ACC112 (cell line): ENCODE results near the gene CPXM2.

Experiments used
- H2AFZ ChIP-seq: fragments of 200-600 bp; sonication (generic); one replicate; pipeline ENCODE4 v1.6.0; 2017; ENCODE audit warnings: antibody characterized with exemption, low read length; ENCODE audit not compliant: unreplicated experiment
- H3K27ac ChIP-seq: fragments of 200-600 bp; sonication (generic); 2 replicates; pipeline ENCODE4 v1.5.1; 2014; ENCODE audit warnings: low read depth, mild to moderate bottlenecking, antibody characterized with exemption, low read length, moderate library complexity
- H3K27me3 ChIP-seq: fragments of 200-600 bp; sonication (generic); 2 replicates; pipeline ENCODE4 v1.6.1; 2014; ENCODE audit warnings: mild to moderate bottlenecking, antibody characterized with exemption, low read length, moderate library complexity, mixed read lengths; ENCODE audit not compliant: insufficient read depth
- H3K36me3 ChIP-seq: fragments of 200-600 bp; sonication (generic); 2 replicates; pipeline ENCODE4 v1.6.1; 2016; ENCODE audit warnings: mild to moderate bottlenecking, antibody characterized with exemption, low read length, moderate library complexity, mixed read lengths; ENCODE audit not compliant: insufficient read depth
- H3K4me1 ChIP-seq: fragments of 200-600 bp; sonication (generic); one replicate; pipeline ENCODE4 v1.6.1; 2016; ENCODE audit warnings: low read length, mixed read lengths; ENCODE audit not compliant: insufficient read depth, unreplicated experiment, control insufficient read depth
- H3K4me3 ChIP-seq: fragments of 200-600 bp; sonication (generic); 2 replicates; pipeline ENCODE4 v1.5.1; 2014; ENCODE audit warnings: mild to moderate bottlenecking, low read depth, low read length
- H3K79me2 ChIP-seq: fragments of 200-600 bp; sonication (generic); one replicate; pipeline ENCODE4 v1.6.0; 2016; ENCODE audit warnings: low read length; ENCODE audit not compliant: control insufficient read depth, unreplicated experiment, insufficient read depth

The CPXM2 gene

DNA sequence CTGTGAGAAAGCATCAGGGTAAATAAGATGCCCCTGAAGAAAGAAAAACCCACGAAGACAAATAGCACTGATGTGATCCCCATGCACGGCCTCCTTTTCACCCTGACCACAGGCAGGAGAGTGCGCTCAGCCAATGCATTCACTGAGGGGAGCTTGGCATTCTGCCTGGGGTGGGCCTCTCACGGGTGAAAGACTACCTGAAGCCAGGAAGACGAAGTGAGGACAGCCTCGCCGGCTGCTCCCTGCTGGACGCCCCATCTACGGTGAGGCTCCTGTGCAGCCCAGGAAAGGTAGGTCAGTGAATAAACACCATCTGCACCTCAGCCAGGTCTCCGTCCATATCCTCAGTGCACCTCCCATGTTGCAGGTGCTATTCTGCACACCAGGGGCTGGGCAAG is 32.0 kb downstream of the CPXM2 start:
- no peak overlapping the region for H3K27ac ChIP-seq
- H3K4me3 ChIP-seq: no peak overlapping the region
- no peak overlapping the region for H2AFZ ChIP-seq
- no peaks in the 10 kb centered on the region for H3K4me1 ChIP-seq
- no peaks in the 10 kb centered on the region for H3K79me2 ChIP-seq
- no peaks in the 10 kb centered on the region for H3K36me3 ChIP-seq
- H3K27me3 ChIP-seq: no peaks in the 10 kb centered on the region

DNA sequence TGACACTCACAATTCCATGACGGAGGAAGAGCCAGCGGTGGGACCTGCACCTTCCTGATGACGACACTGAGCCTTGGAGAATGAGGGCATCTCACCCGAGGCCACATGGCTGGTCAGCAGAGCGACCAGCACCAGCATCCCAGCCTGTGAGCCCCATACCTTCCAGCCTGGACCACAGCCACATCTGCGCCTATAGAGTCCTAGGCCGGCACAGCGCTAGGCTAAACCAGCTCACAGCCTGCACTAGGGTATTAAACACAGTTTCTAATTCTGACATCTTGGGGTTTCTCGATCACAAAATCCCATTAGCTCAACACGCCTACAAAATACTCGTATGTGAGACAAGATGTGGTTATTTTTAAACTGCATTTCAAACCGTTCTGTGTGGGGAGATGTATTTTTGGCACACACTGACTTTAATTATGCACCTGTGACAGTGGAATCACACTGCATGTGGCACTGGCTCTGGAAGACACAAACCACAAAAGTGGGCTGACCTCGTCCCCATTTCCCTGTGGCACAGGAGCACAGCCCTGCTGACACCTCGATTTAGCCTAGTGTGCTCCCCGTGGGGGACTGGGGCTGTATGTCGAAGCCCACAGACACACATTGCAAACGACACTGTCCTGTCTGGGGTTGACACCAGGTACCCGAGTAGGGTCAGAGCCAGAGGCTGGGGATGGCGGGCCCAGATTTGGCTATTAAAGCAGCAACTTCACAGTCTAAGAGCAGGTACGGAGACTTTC is 32.5 kb downstream of the CPXM2 start:
- no peaks in the 10 kb centered on the region for H3K79me2 ChIP-seq
- H3K27me3 ChIP-seq: no peaks in the 10 kb centered on the region
- no peak overlapping the region for H3K4me3 ChIP-seq
- no peaks in the 10 kb centered on the region for H3K36me3 ChIP-seq
- H3K4me1 ChIP-seq: no peaks in the 10 kb centered on the region
- H3K27ac ChIP-seq: no peak overlapping the region
- no peak overlapping the region for H2AFZ ChIP-seq

DNA sequence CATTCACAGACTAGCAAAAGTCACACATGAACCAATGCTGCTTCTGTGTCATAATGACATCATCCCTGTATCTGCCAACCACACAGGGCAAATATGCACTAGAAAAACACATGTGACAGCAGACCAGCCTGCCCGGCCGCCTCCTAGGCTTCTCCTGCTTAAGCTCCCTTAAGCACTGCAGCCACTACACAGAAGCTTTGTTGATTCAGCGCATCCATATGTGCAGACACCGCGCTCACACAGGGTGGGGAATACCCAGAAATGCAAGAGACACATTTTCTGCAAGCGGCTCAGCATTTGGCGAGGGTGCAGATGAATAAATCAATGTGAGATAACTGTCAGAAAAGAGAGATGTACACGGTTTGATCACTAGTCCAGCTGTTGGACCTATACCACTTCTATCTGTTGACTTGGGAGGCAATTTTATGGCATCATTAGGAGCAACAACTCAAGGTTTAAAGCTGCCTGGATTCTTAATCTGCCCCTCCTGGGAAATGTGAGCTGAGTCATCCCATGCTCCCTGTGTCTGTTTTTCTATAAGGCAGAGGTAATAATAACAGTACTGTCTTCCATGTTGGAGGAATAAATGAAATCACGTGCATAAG is 33.4 kb downstream of the CPXM2 start:
- Histone ChIP-seq H3K27ac (no peak overlapping the region), H3K4me1 (no peaks in the 10 kb centered on the region), H2AFZ (no peak overlapping the region), H3K36me3 (no peaks in the 10 kb centered on the region), H3K79me2 (no peaks in the 10 kb centered on the region), H3K4me3 (no peak overlapping the region), H3K27me3 (no peaks in the 10 kb centered on the region)

DNA sequence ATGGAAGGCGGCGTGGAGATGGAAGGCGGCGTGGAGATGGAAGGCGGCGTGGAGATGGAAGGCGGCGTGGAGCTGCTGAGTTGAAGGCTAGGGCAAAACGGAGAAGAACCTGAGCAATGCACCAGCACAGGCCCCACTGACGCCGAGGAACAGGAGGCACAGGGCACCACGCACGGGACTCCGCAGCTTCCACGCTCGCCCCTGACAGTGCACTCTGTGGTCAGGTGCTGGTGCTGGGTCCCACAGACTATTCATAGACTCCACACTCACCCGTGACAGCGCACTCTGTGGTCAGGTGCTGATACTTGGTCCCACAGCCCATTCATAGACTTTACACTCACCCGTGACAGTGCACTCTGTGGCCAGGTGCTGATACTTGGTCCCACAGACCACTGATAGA is 34.0 kb downstream of the CPXM2 start:
- no peaks in the 10 kb centered on the region for H3K36me3 ChIP-seq
- H2AFZ ChIP-seq: no peak overlapping the region
- H3K4me3 ChIP-seq: no peak overlapping the region
- no peak overlapping the region for H3K27ac ChIP-seq
- H3K4me1 ChIP-seq: no peaks in the 10 kb centered on the region
- H3K27me3 ChIP-seq: no peaks in the 10 kb centered on the region
- no peaks in the 10 kb centered on the region for H3K79me2 ChIP-seq

DNA sequence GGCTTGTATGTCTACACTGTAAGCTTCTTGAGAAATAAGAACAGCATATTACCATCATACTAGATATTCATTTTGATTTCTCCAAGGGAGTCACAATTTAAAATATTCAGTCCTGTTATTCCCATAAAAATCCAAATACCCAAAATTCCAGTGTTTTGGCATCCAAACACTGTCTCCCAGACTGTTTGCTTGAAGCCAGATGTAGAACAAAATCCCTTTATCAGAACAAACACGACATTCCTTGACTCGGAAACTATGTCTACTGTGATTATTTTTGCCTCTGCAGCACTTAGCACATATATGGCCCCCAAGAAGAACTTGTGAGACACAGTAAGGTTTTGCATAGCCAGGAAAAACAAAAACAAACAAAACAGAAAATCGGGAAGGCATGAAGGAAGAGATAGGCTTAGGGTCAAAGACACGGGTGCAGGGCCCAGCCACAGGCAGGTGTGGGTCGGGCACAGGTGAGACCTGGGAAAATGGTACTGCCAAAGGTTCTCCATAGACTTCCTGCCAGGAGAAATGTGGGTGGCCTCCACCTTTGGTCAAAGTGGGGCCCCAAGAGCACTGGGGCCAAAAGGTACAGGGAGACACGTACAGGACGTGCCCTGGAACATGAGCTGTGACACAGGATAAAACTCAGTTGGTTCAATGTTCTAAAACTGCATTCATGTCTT is 36.5 kb downstream of the CPXM2 start:
- no peaks in the 10 kb centered on the region for H3K4me1 ChIP-seq
- H3K27me3 ChIP-seq: no peaks in the 10 kb centered on the region
- H3K79me2 ChIP-seq: no peaks in the 10 kb centered on the region
- no peaks in the 10 kb centered on the region for H3K36me3 ChIP-seq
- no peak overlapping the region for H2AFZ ChIP-seq
- H3K27ac ChIP-seq: no peak overlapping the region
- H3K4me3 ChIP-seq: no peak overlapping the region

DNA sequence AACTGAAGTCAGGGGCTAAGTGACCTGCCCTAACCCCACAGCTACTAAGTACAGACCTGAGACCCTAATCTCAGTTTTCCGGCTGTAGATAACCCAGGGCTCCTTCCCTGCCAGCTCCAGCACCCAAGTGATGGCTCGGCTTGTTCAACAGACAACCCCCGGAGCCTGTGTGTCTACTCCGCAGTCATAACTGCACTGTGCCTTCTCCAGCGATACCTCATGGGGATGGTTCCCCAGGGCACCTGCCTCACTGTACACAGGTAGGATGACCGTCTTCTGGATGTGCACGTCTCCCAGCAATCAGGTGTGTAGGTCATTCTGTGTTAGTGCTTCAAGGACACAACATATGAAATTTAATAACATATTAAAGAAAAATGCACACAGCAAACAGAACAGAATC is 37.1 kb downstream of the CPXM2 start:
- Histone ChIP-seq H3K27me3 (no peaks in the 10 kb centered on the region), H2AFZ (no peak overlapping the region), H3K4me3 (no peak overlapping the region), H3K36me3 (no peaks in the 10 kb centered on the region), H3K27ac (no peak overlapping the region), H3K79me2 (no peaks in the 10 kb centered on the region), H3K4me1 (no peaks in the 10 kb centered on the region)

DNA sequence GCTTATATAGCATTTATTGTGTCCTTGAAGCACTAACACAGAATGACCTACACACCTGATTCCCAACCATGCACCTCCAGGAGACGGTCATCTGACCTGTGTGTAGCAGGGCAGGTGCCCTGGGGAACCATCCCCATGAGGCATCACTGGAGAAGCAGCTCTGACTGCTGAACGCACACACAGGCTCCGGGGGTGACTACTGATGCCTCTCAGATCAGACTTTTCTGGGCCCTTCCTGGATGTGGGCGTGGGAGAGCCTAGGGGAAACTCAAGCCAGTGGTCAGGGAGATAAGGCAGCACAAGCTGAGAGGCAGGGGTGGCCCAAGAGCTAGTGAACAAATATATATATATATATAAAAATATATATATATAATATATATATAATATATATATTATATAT is 37.6 kb downstream of the CPXM2 start:
- Histone ChIP-seq H2AFZ (no peak overlapping the region), H3K4me3 (no peak overlapping the region), H3K27ac (no peak overlapping the region)

DNA sequence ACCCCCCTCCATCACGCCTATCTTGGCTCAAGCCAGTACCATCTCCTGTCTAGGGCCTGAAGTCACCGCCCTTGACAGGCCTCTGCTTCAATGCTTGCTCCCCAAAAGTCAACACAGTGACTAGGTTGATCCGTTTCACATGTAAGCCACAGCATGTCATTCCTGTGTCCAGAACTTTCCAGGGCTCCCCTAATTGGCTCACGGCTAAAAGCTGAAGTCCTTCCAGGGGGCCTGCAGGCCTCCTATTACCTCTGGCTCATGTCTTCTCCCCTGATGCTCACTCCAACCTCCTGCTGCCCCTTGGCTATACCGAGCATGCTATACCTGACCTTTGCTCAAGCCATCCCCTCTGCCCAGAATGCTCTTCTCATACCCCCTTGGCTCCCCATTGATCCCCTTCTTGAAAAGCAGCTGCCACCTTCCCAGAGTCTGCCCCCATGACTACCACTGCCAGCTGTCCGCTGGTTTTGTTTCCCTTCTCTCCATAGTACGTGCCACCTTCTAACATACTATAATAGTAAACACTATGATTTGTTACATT is 39.1 kb downstream of the CPXM2 start:
- Histone ChIP-seq H3K27ac (no peak overlapping the region), H2AFZ (no peak overlapping the region), H3K36me3 (no peaks in the 10 kb centered on the region), H3K4me3 (no peak overlapping the region), H3K4me1 (no peaks in the 10 kb centered on the region), H3K79me2 (no peaks in the 10 kb centered on the region), H3K27me3 (no peaks in the 10 kb centered on the region)

More for the DNA sequence above, 37.6 kb downstream of the CPXM2 start:
- Histone ChIP-seq H3K4me1 (no peaks in the 10 kb centered on the region), H3K79me2 (no peaks in the 10 kb centered on the region), H3K36me3 (no peaks in the 10 kb centered on the region), H3K27me3 (no peaks in the 10 kb centered on the region)

DNA sequence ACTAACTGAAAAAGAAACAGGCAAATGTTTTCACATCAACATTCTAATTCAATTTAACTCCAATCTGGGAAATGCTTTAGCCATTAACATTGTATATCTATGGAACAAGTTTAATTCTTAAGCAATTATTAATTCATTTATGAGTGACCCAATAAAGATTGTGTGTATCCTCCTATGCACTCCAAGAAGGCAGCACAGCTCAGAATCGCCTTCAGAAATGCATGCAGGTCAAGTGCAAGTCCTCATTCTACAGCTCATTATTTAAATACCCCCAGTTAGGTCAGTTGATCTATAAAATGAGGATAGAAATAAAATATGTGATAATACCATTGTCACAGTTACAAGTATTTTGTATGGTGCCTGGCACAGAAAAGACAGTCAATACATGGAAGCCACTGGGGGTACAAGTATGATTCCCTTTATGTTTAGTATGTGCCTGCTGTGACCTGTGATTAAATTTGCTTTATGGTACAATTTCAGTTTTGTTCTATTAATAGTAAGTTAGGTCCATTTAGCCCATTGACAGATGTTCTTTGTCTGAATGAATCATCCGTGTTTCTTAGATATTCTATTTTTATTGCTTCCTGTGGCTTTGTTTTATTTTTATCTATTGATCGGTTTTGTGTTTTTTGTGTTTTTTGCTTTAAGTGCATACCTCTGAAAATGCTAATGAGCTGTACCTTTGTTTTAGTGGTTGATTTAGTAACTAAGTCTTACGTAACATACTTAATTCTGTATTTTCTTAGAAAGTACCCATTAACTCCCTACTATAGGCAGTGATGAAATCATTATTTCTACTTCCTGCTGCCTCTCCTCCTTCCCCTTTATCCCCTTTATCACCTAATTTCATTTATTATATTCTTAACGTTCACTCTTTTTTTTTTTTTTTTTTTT is 42.8 kb downstream of the CPXM2 start:
- Histone ChIP-seq H3K4me3 (no peak overlapping the region), H3K27ac (no peak overlapping the region), H3K79me2 (no peaks in the 10 kb centered on the region), H2AFZ (no peak overlapping the region), H3K4me1 (no peaks in the 10 kb centered on the region), H3K36me3 (no peaks in the 10 kb centered on the region), H3K27me3 (no peaks in the 10 kb centered on the region)

DNA sequence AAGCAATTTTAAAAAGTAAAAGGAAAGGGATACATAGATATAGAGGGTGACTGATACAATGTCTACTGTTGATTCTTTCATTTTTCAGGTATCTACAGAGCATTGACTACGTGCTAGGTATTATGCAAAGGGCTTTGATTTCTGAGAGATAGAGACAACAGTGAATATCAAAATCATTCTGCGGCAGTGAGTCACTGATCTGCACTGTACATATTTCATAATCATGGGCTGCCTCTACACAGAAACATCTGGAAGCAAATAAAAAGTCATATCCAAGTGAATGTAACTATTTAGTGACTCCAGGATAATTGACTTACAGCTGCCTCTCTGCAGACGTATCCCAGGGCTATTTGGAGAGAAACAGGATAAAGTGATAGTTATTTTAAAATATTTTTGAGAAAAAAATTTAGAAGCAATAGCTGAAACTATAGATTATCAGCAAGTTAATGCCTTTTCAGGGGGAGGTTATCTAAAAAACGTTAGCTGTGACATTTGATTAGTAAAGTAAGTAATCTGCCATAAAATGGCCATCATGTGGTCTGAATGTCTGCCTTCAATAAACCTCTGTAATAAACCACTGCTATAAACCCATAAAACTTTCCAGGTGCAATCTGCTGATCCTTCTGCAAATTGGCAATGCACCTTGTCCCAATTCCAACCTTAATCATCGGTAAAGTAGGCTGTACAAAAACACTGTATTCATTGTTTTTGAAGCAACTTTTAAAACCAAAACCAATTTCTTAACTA is 43.7 kb downstream of the CPXM2 start:
- Histone ChIP-seq H3K27ac (no peak overlapping the region), H3K4me3 (no peak overlapping the region), H3K36me3 (no peaks in the 10 kb centered on the region), H2AFZ (no peak overlapping the region), H3K27me3 (no peaks in the 10 kb centered on the region), H3K4me1 (no peaks in the 10 kb centered on the region), H3K79me2 (no peaks in the 10 kb centered on the region)
